DND-41 (cell line): ENCODE measurements around the gene FFAR2.

Source experiments
- ATAC-seq: fragments of 200-7000 bp; cut with Tn5 transposase; 3 replicates; pipeline ENCODE4 v1.9.1; 2021; ENCODE audit warnings: low read depth; ENCODE audit not compliant: insufficient read depth
- DNase-seq: peaks from one replicate; pipeline ENCODE4 v3.0.0-alpha.2; 2020
- H2AFZ ChIP-seq: 2 replicates; pipeline ENCODE4 v1.6.0; 2012; ENCODE audit warnings: low read depth, low read length
- H3K27ac ChIP-seq: 2 replicates; pipeline ENCODE4 v1.5.1; 2012; ENCODE audit warnings: low read length, inconsistent platforms
- H3K27me3 ChIP-seq: fragments of 200-600 bp; sonication (generic); 2 replicates; pipeline ENCODE4 v1.6.0; 2012; ENCODE audit warnings: low read length, mild to moderate bottlenecking, inconsistent platforms; ENCODE audit not compliant: insufficient read depth, poor library complexity
- H3K36me3 ChIP-seq: 2 replicates; pipeline ENCODE4 v1.5.1; 2012; ENCODE audit warnings: low read length, inconsistent platforms; ENCODE audit not compliant: insufficient read depth
- H3K4me1 ChIP-seq: 2 replicates; pipeline ENCODE4 v1.5.1; 2012; ENCODE audit warnings: mild to moderate bottlenecking, low read length; ENCODE audit not compliant: insufficient read depth
- H3K4me2 ChIP-seq: 2 replicates; pipeline ENCODE4 v1.6.0; 2012; ENCODE audit warnings: mild to moderate bottlenecking, moderate library complexity, low read length, inconsistent platforms; ENCODE audit not compliant: insufficient read depth
- H3K4me3 ChIP-seq, 2 experiments: fragments of 200-600 bp in 1 of 2; shearing (Covaris generic) in 1 of 2; 2 replicates each; pipeline ENCODE4 v1.5.1; 2012 to 2016; ENCODE audit warnings: inconsistent platforms in 2 of 2, low read length in 2 of 2, mild to moderate bottlenecking in 2 of 2, low read depth in 1 of 2, moderate library complexity in 1 of 2
- H3K79me2 ChIP-seq: 2 replicates; pipeline ENCODE4 v1.6.0; 2012; ENCODE audit warnings: low read length, inconsistent platforms; ENCODE audit not compliant: insufficient read depth
- H3K9ac ChIP-seq: 2 replicates; pipeline ENCODE4 v1.6.0; 2012; ENCODE audit warnings: low read depth, mild to moderate bottlenecking, inconsistent platforms, low read length, moderate library complexity
- H3K9me3 ChIP-seq: 2 replicates; pipeline ENCODE4 v1.5.1; 2012; ENCODE audit warnings: low read length, moderate library complexity, mild to moderate bottlenecking, inconsistent platforms; ENCODE audit not compliant: insufficient read depth, severe bottlenecking
- H4K20me1 ChIP-seq: 2 replicates; pipeline ENCODE4 v1.6.0; 2012; ENCODE audit warnings: low read length; ENCODE audit not compliant: insufficient read depth
- CTCF ChIP-seq: IDR thresholded peaks from 2 replicates; pipeline ENCODE4 v1.5.1; 2012; ENCODE audit warnings: borderline replicate concordance, low read length, moderate library complexity, mild to moderate bottlenecking; ENCODE audit not compliant: poor library complexity, severe bottlenecking; ENCODE audit errors: extremely low read depth
- EZH2 ChIP-seq: IDR thresholded peaks from 3 replicates; pipeline ENCODE4 v1.6.1; 2012; ENCODE audit warnings: borderline replicate concordance, low read depth, mild to moderate bottlenecking, moderate library complexity, low read length, inconsistent platforms; ENCODE audit not compliant: severe bottlenecking

FFAR2 gene

DNA sequence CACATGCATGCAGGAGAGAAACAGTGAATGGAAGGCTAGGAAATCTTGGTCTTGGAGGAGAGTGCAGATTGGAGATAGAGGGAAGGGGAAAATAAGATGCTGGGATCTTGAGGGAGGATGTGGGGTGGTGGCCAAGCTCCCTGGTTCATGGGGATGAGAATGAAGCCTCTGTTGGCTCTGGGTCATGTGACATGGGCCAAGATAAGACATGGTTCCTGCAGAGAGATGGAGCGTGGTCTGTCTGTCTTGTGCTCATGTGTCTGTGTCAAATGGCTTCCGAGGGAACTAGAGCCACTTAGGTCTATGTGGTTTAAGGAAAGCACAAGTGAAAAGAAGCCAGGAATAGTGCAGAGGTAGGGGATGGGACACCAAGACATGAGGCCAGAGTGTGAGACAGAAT, 30.8 kb upstream of the FFAR2 start:
- DNase-seq (no peak), ATAC-seq (no peak)
- Histone ChIP-seq H3K4me2 (no peak overlapping the region), H3K36me3 (no peaks in the 10 kb centered on the region), H3K4me1 (no peaks in the 10 kb centered on the region), H3K27me3 (peaks cover 9% of the 10 kb centered on the region), H3K9me3 (no peaks in the 10 kb centered on the region), H3K27ac (no peak overlapping the region), H2AFZ (no peak overlapping the region), H3K4me3 (no peak overlapping the region), H3K9ac (no peak overlapping the region), H4K20me1 (no peaks in the 10 kb centered on the region), H3K79me2 (no peaks in the 10 kb centered on the region)
- no peak for TF ChIP-seq CTCF

GRCh38 chr19:35417713-35418534, 30.1 kb upstream of the FFAR2 start:
- Histone ChIP-seq H3K4me2 (no peak overlapping the region), H3K27ac (no peak overlapping the region), H3K27me3 (peaks cover 9% of the 10 kb centered on the region), H3K9ac (no peak overlapping the region), H4K20me1 (no peaks in the 10 kb centered on the region), H3K36me3 (no peaks in the 10 kb centered on the region), H2AFZ (no peak overlapping the region), H3K79me2 (no peaks in the 10 kb centered on the region), H3K9me3 (no peaks in the 10 kb centered on the region), H3K4me3 (no peak overlapping the region), H3K4me1 (no peaks in the 10 kb centered on the region)
- DNase-seq (no peak), ATAC-seq (no peak)
- TF ChIP-seq CTCF (no peak), EZH2 (no peak)

DNA sequence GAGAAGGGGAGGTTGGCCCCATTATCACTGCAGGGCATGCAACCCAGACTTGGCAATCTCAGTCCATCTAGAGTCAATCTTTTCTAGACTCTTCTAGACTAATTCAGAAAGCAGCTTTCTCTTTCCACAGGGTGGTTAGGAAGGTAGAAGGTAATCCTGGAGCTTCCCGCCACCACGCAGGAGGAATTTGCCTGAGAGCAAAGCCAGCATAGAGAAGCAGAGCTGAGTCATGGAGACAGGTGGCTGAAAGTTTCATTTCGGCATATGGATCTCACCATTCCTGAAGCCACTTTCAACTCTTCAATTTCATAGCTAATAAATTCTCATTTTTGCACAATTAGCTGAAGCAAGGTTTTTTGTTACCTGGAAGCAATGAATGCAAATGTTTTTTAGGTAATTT, 29.0 kb upstream of the FFAR2 start:
- H3K79me2 ChIP-seq = no peaks in the 10 kb centered on the region
- H3K4me3 ChIP-seq = no peak overlapping the region
- no peaks in the 10 kb centered on the region for H3K36me3 ChIP-seq
- no peak overlapping the region for H3K27ac ChIP-seq
- peaks cover 9% of the 10 kb centered on the region for H3K27me3 ChIP-seq
- no peaks in the 10 kb centered on the region for H3K9me3 ChIP-seq
- ATAC-seq = no peak
- no peaks in the 10 kb centered on the region for H4K20me1 ChIP-seq
- H3K4me2 ChIP-seq = no peak overlapping the region
- H3K4me1 ChIP-seq = no peaks in the 10 kb centered on the region
- no peak for DNase-seq
- no peak overlapping the region for H3K9ac ChIP-seq
- TF ChIP-seq CTCF (no peak), EZH2 (no peak)
- no peak overlapping the region for H2AFZ ChIP-seq
